ENCODE data around the gene FAM222A.
A peak's percentile ranks its signal among the peaks of the same experiment; 100 is the strongest.

The FAM222A gene

GRCh38 chr12:109792992-109793391, 79.4 kb downstream of the FAM222A start:
- TF ChIP-seq, protein P1, sequence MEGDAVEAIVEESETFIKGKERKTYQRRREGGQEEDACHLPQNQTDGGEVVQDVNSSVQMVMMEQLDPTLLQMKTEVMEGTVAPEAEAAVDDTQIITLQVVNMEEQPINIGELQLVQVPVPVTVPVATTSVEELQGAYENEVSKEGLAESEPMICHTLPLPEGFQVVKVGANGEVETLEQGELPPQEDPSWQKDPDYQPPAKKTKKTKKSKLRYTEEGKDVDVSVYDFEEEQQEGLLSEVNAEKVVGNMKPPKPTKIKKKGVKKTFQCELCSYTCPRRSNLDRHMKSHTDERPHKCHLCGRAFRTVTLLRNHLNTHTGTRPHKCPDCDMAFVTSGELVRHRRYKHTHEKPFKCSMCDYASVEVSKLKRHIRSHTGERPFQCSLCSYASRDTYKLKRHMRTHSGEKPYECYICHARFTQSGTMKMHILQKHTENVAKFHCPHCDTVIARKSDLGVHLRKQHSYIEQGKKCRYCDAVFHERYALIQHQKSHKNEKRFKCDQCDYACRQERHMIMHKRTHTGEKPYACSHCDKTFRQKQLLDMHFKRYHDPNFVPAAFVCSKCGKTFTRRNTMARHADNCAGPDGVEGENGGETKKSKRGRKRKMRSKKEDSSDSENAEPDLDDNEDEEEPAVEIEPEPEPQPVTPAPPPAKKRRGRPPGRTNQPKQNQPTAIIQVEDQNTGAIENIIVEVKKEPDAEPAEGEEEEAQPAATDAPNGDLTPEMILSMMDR (IDR thresholded peaks at IDR 0.05; ENCODE audit: low read depth, low read length) = no peak
- no peak for DNase-seq
- Histone ChIP-seq H3K4me1 (no peaks in the 10 kb centered on the region), H3K27me3 (peaks cover 16% of the 10 kb centered on the region), H3K36me3 (no peaks in the 10 kb centered on the region), H3K9me3 (peaks cover 3% of the 10 kb centered on the region; the same call in 1 of the 2 replicates), H3K4me3 (ENCODE audit: low read depth, low read length) (no peak overlapping the region)

DNA sequence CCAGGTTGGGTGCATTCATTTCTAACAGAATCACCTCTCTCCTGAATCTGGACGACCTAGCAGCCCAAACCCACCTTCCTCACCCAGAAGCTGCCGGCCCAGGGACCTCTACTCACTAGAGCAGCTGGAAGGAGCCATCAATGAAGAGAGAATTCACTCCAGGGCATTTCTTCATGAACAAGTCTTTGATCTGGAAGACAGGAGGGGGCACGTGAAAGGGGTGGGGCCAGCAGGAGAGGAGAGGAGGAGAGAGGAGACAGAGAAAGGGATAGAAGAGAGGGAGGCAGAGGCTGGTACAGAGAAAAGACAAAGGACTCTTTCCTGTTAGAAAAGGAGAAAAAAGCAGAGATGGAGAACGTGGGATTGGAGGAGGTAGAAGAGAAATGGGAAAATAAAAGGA, 79.8 kb downstream of the FAM222A start:
- H3K27me3 ChIP-seq = peaks cover 16% of the 10 kb centered on the region
- H3K36me3 ChIP-seq = no peaks in the 10 kb centered on the region
- TF ChIP-seq, protein P1 (IDR thresholded peaks at IDR 0.05; ENCODE audit: low read depth, low read length) = no peak
- no peak overlapping the region for H3K4me3 ChIP-seq (ENCODE audit: low read depth, low read length)
- DNase-seq = no peak
- peaks cover 3% of the 10 kb centered on the region; the same call in 1 of the 2 replicates for H3K9me3 ChIP-seq
- no peaks in the 10 kb centered on the region for H3K4me1 ChIP-seq

- Histone ChIP-seq H3K9me3 (peaks cover 3% of the 10 kb centered on the region; the same call in 1 of the 2 replicates), H3K4me1 (no peaks in the 10 kb centered on the region), H3K4me3 (ENCODE audit: low read depth, low read length) (no peak overlapping the region), H3K27me3 (peaks cover 16% of the 10 kb centered on the region), H3K36me3 (no peaks in the 10 kb centered on the region)
- no peak for DNase-seq
- TF ChIP-seq, protein P1 (IDR thresholded peaks at IDR 0.05; ENCODE audit: low read depth, low read length) = no peak
Measured at GRCh38 chr12:109793826-109794501, 80.3 kb downstream of the FAM222A start.

DNA sequence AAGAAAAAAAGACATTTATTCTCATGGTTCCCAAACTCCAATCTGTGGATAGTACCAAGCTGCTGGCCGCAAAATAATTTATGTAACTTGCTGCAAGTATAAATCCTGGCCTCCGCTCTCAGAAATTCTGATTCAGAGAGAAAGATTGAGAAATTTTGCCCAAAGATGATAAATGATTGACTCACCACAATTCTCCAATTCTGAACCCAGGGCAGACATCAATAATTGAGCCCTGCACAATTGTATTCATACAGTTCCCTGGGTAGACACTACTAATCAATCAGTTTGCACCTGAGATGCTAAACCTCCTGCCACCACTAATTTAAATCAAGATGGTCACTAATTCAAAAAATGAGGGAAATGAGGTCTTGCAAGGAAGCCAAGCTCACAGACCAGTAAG, 81.4 kb downstream of the FAM222A start:
- Histone ChIP-seq H3K9me3 (peaks cover 3% of the 10 kb centered on the region; the same call in 1 of the 2 replicates), H3K27me3 (peaks cover 16% of the 10 kb centered on the region), H3K4me1 (no peaks in the 10 kb centered on the region), H3K4me3 (ENCODE audit: low read depth, low read length) (no peak overlapping the region), H3K36me3 (no peaks in the 10 kb centered on the region)
- TF ChIP-seq, protein P1 (IDR thresholded peaks at IDR 0.05; ENCODE audit: low read depth, low read length) = no peak
- DNase-seq = no peak

GRCh38 chr12:109796057-109796456, 82.4 kb downstream of the FAM222A start:
- Histone ChIP-seq H3K9me3 (peaks cover 3% of the 10 kb centered on the region; the same call in 1 of the 2 replicates), H3K4me1 (no peaks in the 10 kb centered on the region), H3K4me3 (ENCODE audit: low read depth, low read length) (no peak overlapping the region), H3K36me3 (no peaks in the 10 kb centered on the region), H3K27me3 (peaks cover 16% of the 10 kb centered on the region)
- DNase-seq = no peak
- TF ChIP-seq, protein P1 (IDR thresholded peaks at IDR 0.05; ENCODE audit: low read depth, low read length) = no peak

GRCh38 chr12:109797905-109798669, 84.5 kb downstream of the FAM222A start:
- no peak for DNase-seq
- no peaks in the 10 kb centered on the region for H3K4me1 ChIP-seq
- no peak overlapping the region for H3K4me3 ChIP-seq (ENCODE audit: low read depth, low read length)
- no peaks in the 10 kb centered on the region for H3K9me3 ChIP-seq
- TF ChIP-seq, protein P1 (IDR thresholded peaks at IDR 0.05; ENCODE audit: low read depth, low read length) = peak; percentile 50
- peaks cover 8% of the 10 kb centered on the region for H3K27me3 ChIP-seq
- no peaks in the 10 kb centered on the region for H3K36me3 ChIP-seq
